GM21360 (cell line): Measurements from ENCODE around the gene INPP5A.
"Not testable (repeated sequence)": the region's sequence is repeated elsewhere in the genome, so short reads cannot be mapped to it uniquely, and the experiment has no call there.

Experiments used
- ATAC-seq: cut with Tn5 transposase; IDR thresholded peaks from one replicate; pipeline ENCODE4 v1.9.1; 2021; ENCODE audit warnings: mild to moderate bottlenecking, moderate library complexity; ENCODE audit not compliant: unreplicated experiment

INPP5A gene

GRCh38 chr10:132825783-132826523 is 288.4 kb downstream of the INPP5A start:
- not testable (repeated sequence) for ATAC-seq

- no peak for ATAC-seq
These were observed 289.2 kb downstream of the INPP5A start for GRCh38 chr10:132826524-132827422.

- ATAC-seq, result no peak
These were observed 289.8 kb downstream of the INPP5A start for GRCh38 chr10:132827423-132827789.

- ATAC-seq, result no peak
These were observed 290.4 kb downstream of the INPP5A start for GRCh38 chr10:132827861-132828539.

GRCh38 chr10:132828681-132829080 is 291.1 kb downstream of the INPP5A start:
- no peak for ATAC-seq

GRCh38 chr10:132829403-132829802 is 291.8 kb downstream of the INPP5A start:
- ATAC-seq, result no peak

GRCh38 chr10:132832186-132832969 is 294.8 kb downstream of the INPP5A start:
- no peak for ATAC-seq
